Uterus (tissue), 2 donors: Measurements from ENCODE around the gene ZDHHC4.

ENCODE experiments used
- CTCF ChIP-seq, 4 experiments: fragments of 200-600 bp in 2 of 4; fragments of 450-650 bp in 2 of 4; sonication (generic) in 2 of 4; IDR thresholded peaks; one replicate each; pipeline ENCODE4 v1.5.1; 2016 to 2019; ENCODE audit warnings: antibody characterized with exemption in 4 of 4, mild to moderate bottlenecking in 2 of 4, moderate library complexity in 1 of 4
- POLR2A ChIP-seq, 2 donors: fragments of 450-650 bp; IDR thresholded peaks; one replicate each; pipeline ENCODE4 v1.6.1; 2016; ENCODE audit warnings: antibody characterized with exemption in 2 of 2, mild to moderate bottlenecking in 1 of 2, moderate library complexity in 1 of 2

GRCh38 chr7:6589151-6589828 is 12.0 kb downstream of the ZDHHC4 start:
- TF ChIP-seq CTCF (IDR thresholded peaks at IDR 0.05) = no peak
- TF ChIP-seq POLR2A (IDR thresholded peaks at IDR 0.05) = no peak
